HG03575 (cell line): ENCODE data around the gene TACR2.
"Not testable (repeated sequence)": the region's sequence is repeated elsewhere in the genome, so short reads cannot be mapped to it uniquely, and the experiment has no call there.

Experiments
- ATAC-seq: cut with Tn5 transposase; IDR thresholded peaks from one replicate; pipeline ENCODE4 v1.9.1; 2021; ENCODE audit not compliant: unreplicated experiment, insufficient number of reproducible peaks, low FRiP score; ENCODE audit errors: extremely low read depth

TACR2 gene

GRCh38 chr10:69451784-69452251 lies 35.1 kb upstream of the TACR2 start:
- no peak for ATAC-seq

- no peak for ATAC-seq
These were observed 34.6 kb upstream of the TACR2 start, which contains the start of gene TSPAN15 for GRCh38 chr10:69451209-69451783. TSS of gene TSPAN15 (plus strand) at chr10:69451465. CDS start at chr10:69451595, 130 bp downstream.

GRCh38 chr10:69450395-69450794 lies 33.7 kb upstream of the TACR2 start:
- ATAC-seq: not testable (repeated sequence)

- no peak for ATAC-seq
These were observed 33.1 kb upstream of the TACR2 start for GRCh38 chr10:69449841-69450240.

- ATAC-seq: no peak
These were observed 30.0 kb upstream of the TACR2 start for GRCh38 chr10:69446650-69447151.

GRCh38 chr10:69446229-69446628 lies 29.5 kb upstream of the TACR2 start:
- ATAC-seq: no peak

- no peak for ATAC-seq
These were observed 28.3 kb upstream of the TACR2 start for GRCh38 chr10:69445041-69445440.

- no peak for ATAC-seq
These were observed 26.6 kb upstream of the TACR2 start for GRCh38 chr10:69443354-69443753.

GRCh38 chr10:69439813-69440506 lies 23.2 kb upstream of the TACR2 start:
- no peak for ATAC-seq

GRCh38 chr10:69439350-69439739 lies 22.6 kb upstream of the TACR2 start:
- ATAC-seq: no peak

GRCh38 chr10:69438536-69439349 lies 22.0 kb upstream of the TACR2 start:
- no peak for ATAC-seq

- no peak for ATAC-seq
These were observed 20.9 kb upstream of the TACR2 start for GRCh38 chr10:69437321-69438259.

GRCh38 chr10:69435966-69436520 lies 19.3 kb upstream of the TACR2 start:
- no peak for ATAC-seq

GRCh38 chr10:69434926-69435325 lies 18.2 kb upstream of the TACR2 start:
- no peak for ATAC-seq

GRCh38 chr10:69434169-69434568 lies 17.5 kb upstream of the TACR2 start:
- ATAC-seq: no peak

- ATAC-seq: no peak
These were observed 11.4 kb upstream of the TACR2 start for GRCh38 chr10:69428165-69428564.

- no peak for ATAC-seq
These were observed 9.6 kb upstream of the TACR2 start for GRCh38 chr10:69426376-69426727.

- no peak for ATAC-seq
These were observed 9.0 kb upstream of the TACR2 start for GRCh38 chr10:69425511-69426298.
